Endothelial cell of umbilical vein (primary cell): ENCODE results near the gene DHRS1. TPM values are rescaled to one million over a fixed set of nuclear protein-coding genes. Genes with fewer than 3 reads are reported as not detected.

Experiments
- BruUV-seq: library from RNA; stranded (reverse); fragments of 400-500 nt; replicated peaks from 2 replicates; lab custom pipeline; 2021; lab: Mats Ljungman, UMichigan
- CTCF ChIA-PET: fragments of 300-600, 350-600 bp; sonication (Branson Sonifier 250); formaldehyde crosslinking; loops from one replicate; lab custom pipeline; 2021; ENCODE audit warnings: antibody characterized with exemption, inconsistent platforms; lab: Charles Lee
- POLR2A ChIA-PET: fragments of 300-600, 350-600 bp; sonication (Branson Sonifier 250); formaldehyde crosslinking; loops from one replicate; lab custom pipeline; 2021; ENCODE audit warnings: antibody characterized with exemption, inconsistent platforms; lab: Charles Lee
- DNase-seq: peaks from one replicate; pipeline ENCODE4 v3.0.0-alpha.2; 2011; ENCODE audit warnings: low read depth, low spot score
- FAIRE-seq: peaks from 2 replicates; lab custom pipeline; 2011; peaks lifted over from hg19 to GRCh38; lab: Jason Lieb, UNC
- H2AFZ ChIP-seq: 2 replicates; pipeline ENCODE4 v1.6.0; 2012; ENCODE audit warnings: low read depth, low read length, control low read depth, inconsistent platforms
- H3K27ac ChIP-seq: 2 replicates; pipeline ENCODE4 v1.5.1; 2011; ENCODE audit warnings: low read depth, mild to moderate bottlenecking, control low read depth, low read length, moderate library complexity; ENCODE audit not compliant: insufficient read depth
- H3K27me3 ChIP-seq, 2 experiments: 2 replicates each; pipeline versions ENCODE4 v1.6.0 to v1.6.1; 2011; ENCODE audit warnings: low read length in 2 of 2, mixed read lengths in 1 of 2; ENCODE audit not compliant: control insufficient read depth in 2 of 2, insufficient read depth in 2 of 2
- H3K36me3 ChIP-seq, 2 experiments: 2 replicates in 1 of 2; 3 replicates in 1 of 2; pipeline ENCODE4 v1.5.1; 2011; ENCODE audit warnings: low read length in 2 of 2, mild to moderate bottlenecking in 1 of 2, moderate library complexity in 1 of 2; ENCODE audit not compliant: control insufficient read depth in 2 of 2, insufficient read depth in 2 of 2; ENCODE audit errors: extremely low read depth in 1 of 2
- H3K4me1 ChIP-seq: 3 replicates; pipeline ENCODE4 v1.5.1; 2011; ENCODE audit warnings: mild to moderate bottlenecking, low read length; ENCODE audit not compliant: control insufficient read depth, insufficient read depth; ENCODE audit errors: extremely low read depth
- H3K4me2 ChIP-seq: 2 replicates; pipeline ENCODE4 v1.6.1; 2011; ENCODE audit warnings: low read length, control low read depth, mixed read lengths; ENCODE audit not compliant: insufficient read depth
- H3K4me3 ChIP-seq, 3 experiments: fragments of 200-600 bp in 1 of 3; sonication (generic), shearing (Covaris generic) in 1 of 3; replicated peaks in 1 of 3; 2 replicates each; pipeline ENCODE4 v1.5.1; 2011 to 2016; ENCODE audit warnings: control low read depth in 3 of 3, low read length in 3 of 3, mild to moderate bottlenecking in 2 of 3, inconsistent platforms in 1 of 3, low read depth in 1 of 3, moderate library complexity in 1 of 3; ENCODE audit not compliant: insufficient read depth in 1 of 3
- H3K79me2 ChIP-seq: 2 replicates; pipeline ENCODE4 v1.6.0; 2012; ENCODE audit warnings: low read length, inconsistent platforms; ENCODE audit not compliant: control insufficient read depth, insufficient read depth
- H3K9ac ChIP-seq: replicated peaks from 2 replicates; pipeline ENCODE3; 2011; ENCODE audit warnings: low read length, control low read depth; ENCODE audit not compliant: insufficient read depth; ENCODE audit errors: extremely low read depth
- H3K9me1 ChIP-seq: replicated peaks from 3 replicates; pipeline ENCODE4 v1.6.0; 2011; ENCODE audit warnings: mild to moderate bottlenecking, low read length; ENCODE audit not compliant: control insufficient read depth, insufficient read depth; ENCODE audit errors: extremely low read depth
- H3K9me3 ChIP-seq: replicated peaks from 2 replicates; pipeline ENCODE4 v1.5.1; 2012; ENCODE audit warnings: low read length, inconsistent platforms; ENCODE audit not compliant: control insufficient read depth, insufficient read depth
- H4K20me1 ChIP-seq: replicated peaks from 2 replicates; pipeline ENCODE3; 2011; ENCODE audit warnings: mild to moderate bottlenecking, low read length; ENCODE audit not compliant: control insufficient read depth, insufficient read depth; ENCODE audit errors: extremely low read depth
- EZH2 ChIP-seq: IDR thresholded peaks from 2 replicates; pipeline ENCODE4 v1.6.1; 2012; ENCODE audit warnings: borderline replicate concordance, low read depth, mild to moderate bottlenecking, moderate library complexity, low read length, inconsistent platforms; ENCODE audit not compliant: severe bottlenecking
- FOS ChIP-seq: IDR thresholded peaks from 2 replicates; pipeline ENCODE4 v1.6.1; 2011; ENCODE audit warnings: mild to moderate bottlenecking, low read length, moderate library complexity, borderline replicate concordance; ENCODE audit not compliant: insufficient read depth
- GATA2 ChIP-seq: IDR thresholded peaks from 2 replicates; pipeline ENCODE4 v1.7.0; 2011; ENCODE audit warnings: low read depth, mild to moderate bottlenecking, moderate library complexity, mixed read lengths, low read length; ENCODE audit not compliant: insufficient read length, insufficient read depth
- JUN ChIP-seq: IDR thresholded peaks from 2 replicates; pipeline ENCODE4 v1.6.1; 2011; ENCODE audit warnings: borderline replicate concordance, low read depth; ENCODE audit not compliant: insufficient read length, insufficient read depth
- MYC ChIP-seq: IDR thresholded peaks from one replicate; pipeline ENCODE4 v1.6.1; 2011; ENCODE audit warnings: mild to moderate bottlenecking, low read depth, low read length
- POLR2A ChIP-seq: IDR thresholded peaks from 2 replicates; pipeline ENCODE4 v1.6.1; 2012; ENCODE audit warnings: low read depth, mild to moderate bottlenecking, control low read depth, low read length
- POLR2AphosphoS5 ChIP-seq: IDR thresholded peaks from 2 replicates; pipeline ENCODE4 v1.6.1; 2012; ENCODE audit warnings: low read depth, mild to moderate bottlenecking, control low read depth, low read length, moderate library complexity; ENCODE audit not compliant: insufficient read depth
- dilution Hi-C: fragments of 300-500 bp; cut with MboI; formaldehyde crosslinking; loops from one replicate; pipeline ENCODE4 v1.15.0; 2019; ENCODE audit warnings: low sequenced_read_pairs; ENCODE audit not compliant: extremely low pct_ligation_motif_present
- intact Hi-C: fragments of 100-400 bp; cut with micrococcal nuclease; formaldehyde crosslinking; loops from one replicate; pipeline ENCODE4 v1.10.0; 2022
- polyA plus RNA-seq, 4 experiments: library from polyadenylated mRNA; depleted of rRNA in 3 of 4; stranded (reverse) in 3 of 4; unstranded in 1 of 4; fragments of >200 nt; gene quantifications; 2 replicates each; pipeline versions ENCODE4 v1.2.1 to v1.2.3, GENCODE V29; 2011 to 2012; ENCODE audit warnings: missing spikeins in 1 of 4
- total RNA-seq: library from RNA; stranded (reverse); gene quantifications from 2 replicates; pipeline ENCODE4 v1.2.3, GENCODE V29; 2021
- TF ChIP-seq, protein P1 (sequence below), 2 donors: IDR thresholded peaks; 1 replicate in 1 of 2; 2 replicates in 1 of 2; pipeline ENCODE4 v1.5.1; 2011; ENCODE audit warnings: low read length in 2 of 2, mild to moderate bottlenecking in 2 of 2, moderate library complexity in 2 of 2, control low read depth in 1 of 2, inconsistent platforms in 1 of 2, low read depth in 1 of 2; ENCODE audit not compliant: insufficient read depth in 1 of 2; ENCODE audit errors: extremely low read depth in 1 of 2
- TF ChIP-seq, protein P2 (sequence below): IDR thresholded peaks from 2 replicates; pipeline ENCODE4 v1.6.1; 2011; ENCODE audit not compliant: insufficient read depth, insufficient read length

The DHRS1 gene
- total and polyA plus RNA-seq, 2 donors (not counting 3 experiments of a cell fraction or from before 2014, with no cell fraction given) = 18.0 to 69.5 TPM

DNA sequence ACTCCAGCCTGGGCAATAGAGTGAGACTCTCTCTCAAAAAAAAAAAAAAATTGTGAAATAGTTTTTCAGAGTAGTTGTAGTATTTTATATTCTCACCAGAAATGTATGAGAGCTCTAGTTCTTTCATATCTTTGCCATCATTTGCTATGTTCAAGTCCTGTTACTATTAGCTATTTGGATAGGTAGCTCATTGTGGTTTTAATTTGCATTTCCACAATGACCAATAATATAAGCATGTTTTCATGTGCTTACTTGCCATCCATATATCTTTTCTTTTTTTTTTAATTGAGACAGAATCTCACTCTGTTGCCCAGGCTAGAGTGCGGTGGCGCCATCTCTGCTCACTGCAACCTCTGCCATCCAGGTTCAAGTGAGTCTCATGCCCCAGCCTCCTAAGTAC is 48.6 kb upstream of the DHRS1 start:
- no peak overlapping the region for H3K27ac ChIP-seq
- no peak overlapping the region for H3K4me2 ChIP-seq
- BruUV-seq = no TSS peak
- intact Hi-C loops = no loop called here
- H3K4me3 ChIP-seq = no peak overlapping the region
- H3K9ac ChIP-seq = no peak overlapping the region
- FAIRE-seq (no peak), DNase-seq (no peak)
- no peaks in the 10 kb centered on the region for H3K79me2 ChIP-seq
- H4K20me1 ChIP-seq = no peaks in the 10 kb centered on the region
- no peak overlapping the region for H2AFZ ChIP-seq
- H3K9me3 ChIP-seq = no peaks in the 10 kb centered on the region
- no peaks in the 10 kb centered on the region for H3K9me1 ChIP-seq
- POLR2A ChIA-PET = no interaction called here
- H3K36me3 ChIP-seq = no peaks in the 10 kb centered on the region
- peaks cover 25 to 30% of the 10 kb centered on the region in 2 experiments for H3K27me3 ChIP-seq
- no peaks in the 10 kb centered on the region for H3K4me1 ChIP-seq
- TF ChIP-seq JUN = no peak
- TF ChIP-seq, protein P1, sequence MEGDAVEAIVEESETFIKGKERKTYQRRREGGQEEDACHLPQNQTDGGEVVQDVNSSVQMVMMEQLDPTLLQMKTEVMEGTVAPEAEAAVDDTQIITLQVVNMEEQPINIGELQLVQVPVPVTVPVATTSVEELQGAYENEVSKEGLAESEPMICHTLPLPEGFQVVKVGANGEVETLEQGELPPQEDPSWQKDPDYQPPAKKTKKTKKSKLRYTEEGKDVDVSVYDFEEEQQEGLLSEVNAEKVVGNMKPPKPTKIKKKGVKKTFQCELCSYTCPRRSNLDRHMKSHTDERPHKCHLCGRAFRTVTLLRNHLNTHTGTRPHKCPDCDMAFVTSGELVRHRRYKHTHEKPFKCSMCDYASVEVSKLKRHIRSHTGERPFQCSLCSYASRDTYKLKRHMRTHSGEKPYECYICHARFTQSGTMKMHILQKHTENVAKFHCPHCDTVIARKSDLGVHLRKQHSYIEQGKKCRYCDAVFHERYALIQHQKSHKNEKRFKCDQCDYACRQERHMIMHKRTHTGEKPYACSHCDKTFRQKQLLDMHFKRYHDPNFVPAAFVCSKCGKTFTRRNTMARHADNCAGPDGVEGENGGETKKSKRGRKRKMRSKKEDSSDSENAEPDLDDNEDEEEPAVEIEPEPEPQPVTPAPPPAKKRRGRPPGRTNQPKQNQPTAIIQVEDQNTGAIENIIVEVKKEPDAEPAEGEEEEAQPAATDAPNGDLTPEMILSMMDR (IDR thresholded peaks at IDR 0.05; ENCODE audit: extremely low read depth in 1 of 2, insufficient read depth in 1 of 2, low read depth in 1 of 2, low read length in 2 of 2) = no peak
- no peak for TF ChIP-seq MYC
- dilution Hi-C loops = no loop called here
- CTCF ChIA-PET = interaction anchor here (0.6 to 5.7 kb wide), 6 partner anchors 13 to 88 kb away, joined by 3 to 57 read pairs (median 4); partner anchors contain the start of gene ADCY4

DNA sequence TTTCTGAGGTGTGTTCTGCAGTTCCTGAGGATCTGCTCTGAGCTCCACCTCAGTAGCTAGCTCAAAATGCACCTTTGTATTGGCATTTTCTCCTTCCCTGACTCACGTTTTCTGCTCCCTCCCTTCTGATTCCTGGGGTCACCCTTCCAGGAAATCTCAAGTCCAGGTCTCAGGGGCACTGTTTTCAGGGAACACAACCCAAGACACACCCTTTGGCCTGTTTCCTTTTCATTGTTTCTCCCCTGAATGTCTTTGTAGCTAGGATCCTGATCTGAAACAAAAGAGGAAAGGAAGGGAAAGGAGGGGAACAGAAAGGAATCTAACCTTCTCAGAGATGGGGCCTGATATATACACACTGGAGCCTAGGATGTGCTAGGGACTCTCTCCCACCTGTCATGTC is 47.6 kb upstream of the DHRS1 start:
- H3K9me1 ChIP-seq = no peaks in the 10 kb centered on the region

More for the DNA sequence above, 47.6 kb upstream of the DHRS1 start:
- Histone ChIP-seq H3K27ac (no peak overlapping the region), H3K79me2 (no peaks in the 10 kb centered on the region), H3K4me2 (no peak overlapping the region), H3K9me3 (no peaks in the 10 kb centered on the region), H3K4me3 (no peak overlapping the region), H3K27me3 (peaks cover 24 to 28% of the 10 kb centered on the region in 2 experiments), H3K4me1 (no peaks in the 10 kb centered on the region), H2AFZ (no peak overlapping the region), H4K20me1 (no peaks in the 10 kb centered on the region), H3K36me3 (no peaks in the 10 kb centered on the region), H3K9ac (no peak overlapping the region)
- ChIA-PET POLR2A (no interaction called here), CTCF (interaction anchor here (1.0 to 5.7 kb wide), 5 partner anchors 12 to 89 kb away, joined by 3 to 57 read pairs (median 7); partner anchors contain the start of gene ADCY4)
- DNase-seq = no peak
- peak; percentile 55 for FAIRE-seq
- dilution Hi-C loops = no loop called here
- TF ChIP-seq POLR2AphosphoS5 = no peak
- TF ChIP-seq, protein P1 (IDR thresholded peaks at IDR 0.05; ENCODE audit: extremely low read depth in 1 of 2, insufficient read depth in 1 of 2, low read depth in 1 of 2, low read length in 2 of 2) = no peak
- no peak for TF ChIP-seq MYC
- no peak for TF ChIP-seq POLR2A
- no peak for TF ChIP-seq EZH2
- no peak for TF ChIP-seq JUN
- TF ChIP-seq FOS = no peak
- no peak for TF ChIP-seq GATA2
- TF ChIP-seq, protein P2, sequence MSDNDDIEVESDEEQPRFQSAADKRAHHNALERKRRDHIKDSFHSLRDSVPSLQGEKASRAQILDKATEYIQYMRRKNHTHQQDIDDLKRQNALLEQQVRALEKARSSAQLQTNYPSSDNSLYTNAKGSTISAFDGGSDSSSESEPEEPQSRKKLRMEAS = no peak
- BruUV-seq = no TSS peak
- intact Hi-C loops = no loop called here
